TTC549 (cell line): ENCODE results near the gene SFXN4.
"Not testable (repeated sequence)": the region's sequence is repeated elsewhere in the genome, so short reads cannot be mapped to it uniquely, and the experiment has no call there.

Experiments
- FAIRE-seq: peaks from 2 replicates; lab custom pipeline; 2012; peaks lifted over from hg19 to GRCh38; lab: Jason Lieb, UNC

The SFXN4 gene

GRCh38 chr10:119140603-119141245, 24.8 kb downstream of the SFXN4 start:
- FAIRE-seq: no peak

GRCh38 chr10:119139464-119140067, 25.9 kb downstream of the SFXN4 start:
- FAIRE-seq: no peak

GRCh38 chr10:119138346-119139306, 26.9 kb downstream of the SFXN4 start:
- no peak for FAIRE-seq

- not testable (repeated sequence) for FAIRE-seq
These were observed 27.6 kb downstream of the SFXN4 start for GRCh38 chr10:119137878-119138277.

DNA sequence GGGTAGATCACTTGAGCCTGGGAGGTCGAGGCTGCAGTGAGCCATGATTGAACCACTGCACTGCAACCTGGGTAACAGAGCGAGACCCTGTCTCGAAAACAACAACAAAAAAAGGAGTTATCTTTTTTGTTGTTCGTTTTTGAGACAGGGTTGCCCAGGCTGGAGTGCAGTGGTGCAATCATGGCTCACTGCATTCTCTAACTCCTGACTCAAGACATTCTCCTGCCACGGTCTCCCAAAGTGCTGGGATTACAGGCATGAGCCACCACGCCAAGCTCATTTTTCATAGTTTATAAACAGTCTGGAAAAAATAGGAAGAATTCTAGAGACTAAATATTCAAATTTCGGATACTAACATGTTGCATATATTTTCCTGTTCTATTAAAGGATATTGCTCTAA, 29.4 kb downstream of the SFXN4 start:
- no peak for FAIRE-seq

DNA sequence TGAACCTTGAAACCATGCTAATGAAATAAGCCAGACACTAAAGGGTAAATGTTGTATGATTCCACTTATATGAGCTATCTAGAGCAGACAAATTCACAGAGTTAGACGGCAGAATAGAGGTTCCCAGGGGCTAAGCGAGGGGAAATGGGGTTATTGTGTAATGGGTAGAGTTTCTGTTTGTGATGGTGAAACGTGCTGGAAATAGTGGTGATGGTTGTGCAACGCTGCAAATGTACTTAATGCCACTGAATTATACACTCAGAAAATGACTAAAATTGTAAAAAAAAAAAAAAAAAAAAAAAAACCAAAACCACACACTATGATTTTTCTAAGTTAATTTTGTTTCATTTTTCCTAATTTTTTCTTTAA, 30.0 kb downstream of the SFXN4 start:
- no peak for FAIRE-seq

- no peak for FAIRE-seq
These were observed 31.6 kb downstream of the SFXN4 start for GRCh38 chr10:119133949-119134348.

- no peak for FAIRE-seq
These were observed 32.8 kb downstream of the SFXN4 start for GRCh38 chr10:119132521-119133345.

DNA sequence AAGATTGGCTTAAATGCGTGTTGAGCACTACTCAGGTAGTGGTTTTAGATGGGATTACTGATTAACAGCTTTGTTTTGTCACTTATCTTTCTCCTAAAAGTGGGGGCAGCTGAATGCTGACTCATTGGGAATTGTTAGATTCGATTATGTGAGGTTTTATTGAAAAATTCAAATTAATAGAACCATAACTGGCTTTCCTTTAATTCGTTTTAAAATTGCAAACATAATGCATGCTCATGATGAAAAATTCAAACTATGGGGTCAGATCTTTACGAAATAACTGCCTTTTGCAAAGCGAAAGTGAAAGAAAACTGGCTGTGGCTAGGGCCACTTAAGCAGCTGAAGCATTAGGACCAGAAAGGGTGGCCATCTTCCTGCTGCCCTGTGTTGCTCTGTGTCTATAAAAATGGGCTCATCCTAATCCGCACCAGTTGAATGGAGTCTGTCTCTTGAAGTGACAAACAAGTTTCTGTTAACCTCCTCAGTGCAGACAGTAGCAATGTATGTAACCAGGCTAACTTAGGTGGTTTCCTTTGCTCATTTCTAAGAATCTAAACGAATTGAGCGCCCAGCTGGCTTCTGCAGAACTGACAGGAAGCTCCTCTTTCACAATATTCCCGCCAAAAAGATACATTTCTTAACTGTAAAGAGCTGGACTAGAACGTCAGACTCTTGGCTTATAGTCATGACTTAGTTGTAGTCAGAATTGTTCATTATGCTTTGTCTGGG, 33.8 kb downstream of the SFXN4 start:
- FAIRE-seq: no peak

GRCh38 chr10:119129721-119130120, 35.8 kb downstream of the SFXN4 start:
- no peak for FAIRE-seq

GRCh38 chr10:119125942-119126341, 39.6 kb downstream of the SFXN4 start:
- no peak for FAIRE-seq

GRCh38 chr10:119120875-119121274, 44.6 kb downstream of the SFXN4 start:
- no peak for FAIRE-seq

DNA sequence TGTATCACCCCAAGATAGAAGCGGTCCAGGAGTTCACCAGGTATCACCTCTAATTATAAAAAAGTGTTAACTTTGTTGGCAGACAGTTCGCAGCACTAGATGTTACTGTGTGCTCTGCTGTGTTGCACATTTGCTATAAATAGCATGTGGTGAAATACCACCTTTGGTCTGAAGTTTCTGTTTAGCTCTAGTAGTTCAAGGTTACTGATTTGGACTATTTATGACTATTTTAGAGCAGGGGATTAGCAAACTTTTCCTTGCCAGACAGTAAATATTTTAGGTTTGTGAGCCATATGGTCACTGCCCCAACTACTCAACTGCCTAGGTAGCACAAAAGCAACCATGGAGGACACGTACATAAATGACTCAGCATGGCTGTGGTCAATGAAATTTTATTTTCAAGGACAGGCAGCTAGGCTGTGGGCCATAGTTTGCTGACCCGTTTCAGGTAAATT, 45.1 kb downstream of the SFXN4 start:
- FAIRE-seq: no peak

- no peak for FAIRE-seq
These were observed 46.1 kb downstream of the SFXN4 start for GRCh38 chr10:119119400-119119799.

DNA sequence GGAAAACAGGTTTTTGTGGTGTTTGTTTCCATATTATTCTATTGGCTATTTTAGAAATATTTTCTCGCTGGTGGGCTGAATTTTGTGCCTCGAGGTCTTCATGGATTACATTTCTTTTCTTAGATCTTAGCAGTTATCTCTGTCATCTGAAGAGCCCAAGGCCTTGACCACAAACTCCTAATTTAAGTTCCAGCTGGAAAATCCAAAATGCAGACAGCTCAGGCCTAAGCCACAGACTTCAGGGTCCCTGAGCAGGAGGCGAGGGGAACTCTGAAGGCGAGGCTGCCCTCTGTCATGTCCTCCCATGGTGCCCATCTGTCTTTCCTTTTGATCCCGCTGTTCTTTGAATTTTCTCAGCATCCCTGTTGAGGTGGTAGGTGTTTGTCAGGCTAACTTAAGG, 47.3 kb downstream of the SFXN4 start:
- FAIRE-seq: no peak

GRCh38 chr10:119116326-119116951, 49.1 kb downstream of the SFXN4 start:
- no peak for FAIRE-seq

DNA sequence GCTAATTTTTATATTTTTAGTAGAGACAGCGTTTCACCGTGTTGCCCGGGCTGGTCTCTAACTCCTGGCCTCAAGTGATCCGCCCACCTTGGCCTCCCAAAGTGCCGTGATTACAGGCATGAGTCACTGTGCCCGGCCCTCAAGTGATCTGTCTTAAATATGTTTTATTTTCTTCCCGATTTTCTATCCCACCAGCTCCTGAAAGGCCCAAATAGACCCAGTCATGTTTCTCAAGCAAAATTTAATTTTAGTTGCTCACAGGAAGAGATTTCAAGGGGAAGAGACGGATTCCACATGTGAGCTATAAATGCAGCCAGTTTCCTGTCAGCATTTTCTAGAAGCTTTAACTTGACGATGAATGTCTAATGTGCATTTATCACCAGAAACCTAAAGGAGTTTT, 49.6 kb downstream of the SFXN4 start:
- no peak for FAIRE-seq

- no peak for FAIRE-seq
These were observed 51.5 kb downstream of the SFXN4 start for GRCh38 chr10:119113751-119114732.

DNA sequence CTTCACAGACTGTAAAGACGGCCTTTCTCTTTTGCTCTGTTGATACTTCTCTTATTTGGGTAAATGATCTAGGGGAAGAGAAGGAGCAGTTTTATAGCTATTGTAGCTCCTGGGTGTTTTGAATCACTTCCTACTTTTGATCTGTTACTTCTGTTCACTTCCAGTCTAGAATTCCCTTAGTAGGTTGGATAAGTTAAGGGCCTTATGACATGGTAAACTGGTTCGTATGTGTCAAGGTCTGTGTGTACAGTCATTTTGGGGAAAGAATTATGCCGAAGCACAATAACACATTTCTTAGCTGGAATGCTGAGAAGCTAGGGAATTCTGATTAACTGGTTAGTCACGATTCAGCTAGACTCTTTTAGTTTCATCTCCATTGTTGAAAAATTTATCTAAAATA, 53.5 kb downstream of the SFXN4 start:
- no peak for FAIRE-seq

DNA sequence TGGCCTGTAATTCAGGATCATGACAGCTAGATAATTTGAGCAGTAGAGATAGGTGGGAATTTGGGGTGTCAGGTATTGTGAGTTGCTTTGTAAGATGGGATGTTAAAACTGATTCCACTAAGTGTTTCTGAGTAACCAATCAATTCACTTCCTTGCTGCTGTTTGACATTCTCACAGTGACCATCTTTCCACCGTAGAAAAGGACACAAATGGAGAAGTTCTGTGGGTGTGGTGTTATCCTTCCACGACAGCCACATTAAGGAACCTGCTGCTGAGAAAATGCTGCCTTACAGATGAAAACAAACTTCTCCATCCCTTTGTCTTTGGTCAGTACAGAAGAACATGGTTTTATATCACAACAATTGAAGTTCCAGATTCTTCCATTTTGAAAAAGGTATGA, 57.7 kb downstream of the SFXN4 start:
- not testable (repeated sequence) for FAIRE-seq
